NCI-H2029 (cell line): ENCODE results near the gene UNC93A.
"Not testable (repeated sequence)": the region's sequence is repeated elsewhere in the genome, so short reads cannot be mapped to it uniquely, and the experiment has no call there.

ENCODE experiments used
- DNase-seq: peaks from one replicate; lab custom pipeline; 2025; lab: John Stamatoyannopoulos, UW

Gene UNC93A

GRCh38 chr6:167309355-167310192 lies 18.5 kb downstream of the UNC93A start:
- DNase-seq: not testable (repeated sequence)

- no peak for DNase-seq
Observed at GRCh38 chr6:167311286-167311685, 20.2 kb downstream of the UNC93A start.

GRCh38 chr6:167311691-167312090 lies 20.6 kb downstream of the UNC93A start:
- DNase-seq: not testable (repeated sequence)

GRCh38 chr6:167314180-167314821 lies 23.2 kb downstream of the UNC93A start:
- DNase-seq: no peak

GRCh38 chr6:167317172-167317571 lies 26.1 kb downstream of the UNC93A start:
- DNase-seq: no peak

- not testable (repeated sequence) for DNase-seq
Observed at GRCh38 chr6:167318354-167318753, 27.2 kb downstream of the UNC93A start.

- DNase-seq: not testable (repeated sequence)
Observed at GRCh38 chr6:167318856-167319255, 27.7 kb downstream of the UNC93A start.

- DNase-seq: not testable (repeated sequence)
Observed at GRCh38 chr6:167319856-167320753, 29.0 kb downstream of the UNC93A start.

GRCh38 chr6:167320754-167321056 lies 29.6 kb downstream of the UNC93A start:
- not testable (repeated sequence) for DNase-seq

- not testable (repeated sequence) for DNase-seq
Observed at GRCh38 chr6:167321185-167321584, 30.1 kb downstream of the UNC93A start.

- DNase-seq: no peak
Observed at GRCh38 chr6:167323111-167323510, 32.0 kb downstream of the UNC93A start.

- no peak for DNase-seq
Observed at GRCh38 chr6:167324111-167324510, 33.0 kb downstream of the UNC93A start.

- DNase-seq: no peak
Observed at GRCh38 chr6:167325766-167326165, 34.7 kb downstream of the UNC93A start.

GRCh38 chr6:167327391-167327790 lies 36.3 kb downstream of the UNC93A start:
- no peak for DNase-seq

GRCh38 chr6:167328086-167328485 lies 37.0 kb downstream of the UNC93A start:
- DNase-seq: no peak

- no peak for DNase-seq
Observed at GRCh38 chr6:167329014-167329413, 37.9 kb downstream of the UNC93A start.

- no peak for DNase-seq
Observed at GRCh38 chr6:167330750-167331149, 39.6 kb downstream of the UNC93A start.

GRCh38 chr6:167331565-167331964 lies 40.5 kb downstream of the UNC93A start:
- DNase-seq: peak; percentile 47

GRCh38 chr6:167336844-167337630 lies 45.9 kb downstream of the UNC93A start:
- DNase-seq: no peak

GRCh38 chr6:167337675-167338449 lies 46.7 kb downstream of the UNC93A start:
- no peak for DNase-seq
